ENCODE data around the gene DDX10.

Gene DDX10

GRCh38 chr11:108852701-108853100, 187.8 kb downstream of the DDX10 start:
- TF ChIP-seq CTCF (IDR thresholded peaks at IDR 0.05; ENCODE audit: low read depth, low read length): no peak
- no peak overlapping the region for H3K4me3 ChIP-seq (replicated peaks in 1 of 2; ENCODE audit: low read depth in 2 of 2, low read length in 2 of 2)
- peak; percentile 36 to 56 for DNase-seq (ENCODE audit: low read depth in 2 of 2)

- TF ChIP-seq CTCF (IDR thresholded peaks at IDR 0.05; ENCODE audit: low read depth, low read length): no peak
- H3K4me3 ChIP-seq (replicated peaks in 1 of 2; ENCODE audit: low read depth in 2 of 2, low read length in 2 of 2): no peak overlapping the region
- DNase-seq (ENCODE audit: low read depth in 2 of 2): no peak
These were observed 188.3 kb downstream of the DDX10 start for GRCh38 chr11:108853151-108853550.

GRCh38 chr11:108853864-108854263, 189.0 kb downstream of the DDX10 start:
- TF ChIP-seq CTCF (IDR thresholded peaks at IDR 0.05; ENCODE audit: low read depth, low read length): no peak
- peak in 1 of 2 donors; percentile 21 for DNase-seq (ENCODE audit: low read depth in 2 of 2)
- H3K4me3 ChIP-seq (replicated peaks in 1 of 2; ENCODE audit: low read depth in 2 of 2, low read length in 2 of 2): no peak overlapping the region

- H3K4me3 ChIP-seq (replicated peaks in 1 of 2; ENCODE audit: low read depth in 2 of 2, low read length in 2 of 2): peak overlapping the region in 1 of 2 donors; percentile 13
- peak; percentile 27 to 36 for DNase-seq (ENCODE audit: low read depth in 2 of 2)
- TF ChIP-seq CTCF (IDR thresholded peaks at IDR 0.05; ENCODE audit: low read depth, low read length): no peak
These were observed 189.5 kb downstream of the DDX10 start for GRCh38 chr11:108854346-108854745.

GRCh38 chr11:108857382-108857781, 192.5 kb downstream of the DDX10 start:
- no peak for TF ChIP-seq CTCF (IDR thresholded peaks at IDR 0.05; ENCODE audit: low read depth, low read length)
- peak in 1 of 2 donors; percentile 82 for DNase-seq (ENCODE audit: low read depth in 2 of 2)
- no peak overlapping the region for H3K4me3 ChIP-seq (replicated peaks in 1 of 2; ENCODE audit: low read depth in 2 of 2, low read length in 2 of 2)

- no peak for DNase-seq (ENCODE audit: low read depth in 2 of 2)
- TF ChIP-seq CTCF (IDR thresholded peaks at IDR 0.05; ENCODE audit: low read depth, low read length): no peak
- H3K4me3 ChIP-seq (replicated peaks in 1 of 2; ENCODE audit: low read depth in 2 of 2, low read length in 2 of 2): no peak overlapping the region
These were observed 193.8 kb downstream of the DDX10 start for GRCh38 chr11:108858622-108859021.

- no peak for DNase-seq (ENCODE audit: low read depth in 2 of 2)
- TF ChIP-seq CTCF (IDR thresholded peaks at IDR 0.05; ENCODE audit: low read depth, low read length): no peak
- no peak overlapping the region for H3K4me3 ChIP-seq (replicated peaks in 1 of 2; ENCODE audit: low read depth in 2 of 2, low read length in 2 of 2)
These were observed 194.6 kb downstream of the DDX10 start for GRCh38 chr11:108859510-108859909.

Data from cardiac fibroblast (primary cell).